Cardiac muscle cell (in vitro differentiated cells and primary cell): ENCODE measurements around the gene FLACC1. TPM values are rescaled to one million over a fixed set of nuclear protein-coding genes. Genes with fewer than 3 reads are reported as not detected.

Experiments
- DNase-seq, 2 donors: peaks; one replicate each; pipeline versions ENCODE4 v3.0.0 to v3.0.0-alpha.2; 2010 to 2017; ENCODE audit warnings: low read depth in 1 of 2, low spot score in 1 of 2
- H3K27ac ChIP-seq: fragments of 200-600 bp; sonication (generic); 2 replicates; pipeline ENCODE4 v1.5.1; 2016
- H3K27me3 ChIP-seq: fragments of 200-600 bp; sonication (generic); 2 replicates; pipeline ENCODE4 v1.6.0; 2016; ENCODE audit warnings: control low read depth
- H3K36me3 ChIP-seq: fragments of 200-600 bp; sonication (generic); 2 replicates; pipeline ENCODE4 v1.5.1; 2016; ENCODE audit warnings: control low read depth
- H3K4me1 ChIP-seq: fragments of 200-600 bp; sonication (generic); 2 replicates; pipeline ENCODE4 v1.8.1; 2017; ENCODE audit warnings: low read depth, mild to moderate bottlenecking, mixed run types
- H3K4me3 ChIP-seq: fragments of 200-600 bp; sonication (generic); 2 replicates; pipeline ENCODE4 v1.5.1; 2016; ENCODE audit warnings: mild to moderate bottlenecking
- H3K9me3 ChIP-seq: fragments of 200-600 bp; sonication (generic); 2 replicates; pipeline ENCODE4 v1.5.1; 2017; ENCODE audit warnings: low read depth, mild to moderate bottlenecking, control low read depth
- CTCF ChIP-seq: IDR thresholded peaks from 2 replicates; pipeline ENCODE4 v1.5.1; 2012; ENCODE audit warnings: low read depth, mild to moderate bottlenecking, low read length
- polyA plus RNA-seq: library from polyadenylated mRNA; unstranded; fragments of >200 nt; fragmentation: Nextera tagmentation; extraction: Ambion mirVana; gene quantifications from 2 replicates; pipeline ENCODE4 v1.2.1, GENCODE V29; 2016
- total RNA-seq: library from RNA; depleted of rRNA; stranded (reverse); fragments of >200 nt; gene quantifications from 2 replicates; pipeline ENCODE4 v1.2.3, GENCODE V29; 2016

The FLACC1 gene
- total and polyA plus RNA-seq, 2 experiments from 2014 or later, result 0.69 to 1.7 TPM

DNA sequence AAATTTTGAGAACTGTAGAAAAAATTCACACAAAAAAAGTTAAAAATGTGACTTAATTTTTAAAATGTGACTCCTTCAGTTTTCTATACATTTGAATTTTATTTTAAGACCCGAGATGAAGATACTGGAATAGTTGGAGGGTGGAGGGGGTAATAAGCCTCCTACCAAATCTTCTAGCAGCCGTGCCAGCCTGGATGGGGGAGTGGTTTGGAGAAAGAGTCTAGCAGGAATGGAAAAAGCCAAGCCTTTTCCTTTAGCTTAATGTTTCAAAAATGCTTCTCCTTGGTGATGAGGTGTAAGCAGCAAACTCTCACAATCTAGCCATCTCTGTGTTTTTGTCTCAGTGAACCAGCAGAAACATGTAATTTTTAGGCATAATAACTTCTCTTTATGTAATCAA lies 82.1 kb downstream of the FLACC1 start:
- Histone ChIP-seq H3K4me1 (no peaks in the 10 kb centered on the region), H3K27ac (no peak overlapping the region), H3K9me3 (no peaks in the 10 kb centered on the region), H3K27me3 (no peaks in the 10 kb centered on the region), H3K4me3 (no peak overlapping the region), H3K36me3 (no peaks in the 10 kb centered on the region)
- TF ChIP-seq CTCF, result no peak
- DNase-seq, result no peak

- DNase-seq, result no peak
- Histone ChIP-seq H3K4me1 (no peaks in the 10 kb centered on the region), H3K4me3 (no peak overlapping the region), H3K9me3 (no peaks in the 10 kb centered on the region), H3K27me3 (no peaks in the 10 kb centered on the region), H3K36me3 (no peaks in the 10 kb centered on the region), H3K27ac (no peak overlapping the region)
- no peak for TF ChIP-seq CTCF
These were observed 83.7 kb downstream of the FLACC1 start for GRCh38 chr2:201273330-201273983.

- no peak for DNase-seq
- H3K36me3 ChIP-seq, result no peaks in the 10 kb centered on the region
- H3K4me3 ChIP-seq, result no peak overlapping the region
- H3K4me1 ChIP-seq, result no peaks in the 10 kb centered on the region
- no peak overlapping the region for H3K27ac ChIP-seq
- H3K9me3 ChIP-seq, result no peaks in the 10 kb centered on the region
- no peaks in the 10 kb centered on the region for H3K27me3 ChIP-seq
- TF ChIP-seq CTCF, result no peak
These were observed 85.2 kb downstream of the FLACC1 start for GRCh38 chr2:201271917-201272316.

DNA sequence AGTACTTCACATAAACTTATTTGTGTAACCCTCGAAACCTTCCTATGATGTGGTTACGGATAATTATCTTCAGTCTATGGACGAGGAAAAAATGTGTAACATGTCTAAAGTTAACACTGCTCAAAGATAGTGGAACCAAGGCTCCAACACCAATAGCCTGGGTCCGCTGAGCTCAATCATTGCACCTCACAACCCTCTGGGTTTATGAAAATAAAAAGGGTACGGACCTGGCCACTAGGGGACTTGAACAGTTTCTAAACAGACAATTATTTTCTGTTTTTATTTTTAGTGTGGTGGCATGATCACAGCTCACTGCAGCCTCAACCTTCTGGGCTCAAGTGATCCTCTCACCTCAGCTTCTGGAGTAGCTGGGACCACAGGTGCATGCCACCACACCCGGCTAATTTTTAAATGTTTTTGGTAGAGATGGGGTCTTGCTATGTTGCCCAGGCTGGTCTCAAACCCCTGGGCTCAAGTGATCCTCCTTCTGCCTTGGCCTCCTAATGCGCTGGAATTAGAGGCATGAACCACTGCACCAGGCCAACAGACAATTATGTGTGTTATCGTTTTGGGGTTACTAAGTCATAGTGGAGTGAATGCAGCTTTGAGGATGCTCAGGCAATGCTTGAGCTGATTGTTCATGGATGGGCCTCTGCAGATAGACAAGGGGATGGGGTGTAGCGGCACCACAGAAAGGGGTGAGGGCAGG lies 86.7 kb downstream of the FLACC1 start:
- no peaks in the 10 kb centered on the region for H3K9me3 ChIP-seq
- no peaks in the 10 kb centered on the region for H3K27me3 ChIP-seq
- DNase-seq, result no peak
- H3K4me3 ChIP-seq, result no peak overlapping the region
- H3K4me1 ChIP-seq, result no peaks in the 10 kb centered on the region
- no peak for TF ChIP-seq CTCF
- no peak overlapping the region for H3K27ac ChIP-seq
- H3K36me3 ChIP-seq, result no peaks in the 10 kb centered on the region

GRCh38 chr2:201269764-201270163 lies 87.4 kb downstream of the FLACC1 start:
- no peak overlapping the region for H3K4me3 ChIP-seq
- TF ChIP-seq CTCF, result no peak
- H3K36me3 ChIP-seq, result no peaks in the 10 kb centered on the region
- H3K27me3 ChIP-seq, result no peaks in the 10 kb centered on the region
- H3K27ac ChIP-seq, result no peak overlapping the region
- H3K4me1 ChIP-seq, result no peaks in the 10 kb centered on the region
- DNase-seq, result no peak
- H3K9me3 ChIP-seq, result no peaks in the 10 kb centered on the region
